Measurements from ENCODE around the gene AIFM2. TPM values are rescaled to one million over a fixed set of nuclear protein-coding genes. Genes with fewer than 3 reads are reported as not detected.
"Not testable (repeated sequence)": the region's sequence is repeated elsewhere in the genome, so short reads cannot be mapped to it uniquely, and the experiment has no call there.

Gene AIFM2
- 1 to 10 TPM; 7.1 TPM for total RNA-seq
- polyA plus RNA-seq (ENCODE audit: insufficient read depth, low read depth, low replicate concordance): 9.7 TPM
- long read RNA-seq, donor 1, transcript AIFM2-201 (9 exons, 3,243 nt): major isoform, 5 of 6 reads
- long read RNA-seq, donor 1, partial matches to known transcripts: 0 of 6 reads
- long read RNA-seq, donor 1, other reads (novel, unspliced or antisense): 0 of 6 reads
- long read RNA-seq, donor 2, partial matches to known transcripts: 0 of 1 reads
- long read RNA-seq, donor 2, other reads (novel, unspliced or antisense): 0 of 1 reads

DNA sequence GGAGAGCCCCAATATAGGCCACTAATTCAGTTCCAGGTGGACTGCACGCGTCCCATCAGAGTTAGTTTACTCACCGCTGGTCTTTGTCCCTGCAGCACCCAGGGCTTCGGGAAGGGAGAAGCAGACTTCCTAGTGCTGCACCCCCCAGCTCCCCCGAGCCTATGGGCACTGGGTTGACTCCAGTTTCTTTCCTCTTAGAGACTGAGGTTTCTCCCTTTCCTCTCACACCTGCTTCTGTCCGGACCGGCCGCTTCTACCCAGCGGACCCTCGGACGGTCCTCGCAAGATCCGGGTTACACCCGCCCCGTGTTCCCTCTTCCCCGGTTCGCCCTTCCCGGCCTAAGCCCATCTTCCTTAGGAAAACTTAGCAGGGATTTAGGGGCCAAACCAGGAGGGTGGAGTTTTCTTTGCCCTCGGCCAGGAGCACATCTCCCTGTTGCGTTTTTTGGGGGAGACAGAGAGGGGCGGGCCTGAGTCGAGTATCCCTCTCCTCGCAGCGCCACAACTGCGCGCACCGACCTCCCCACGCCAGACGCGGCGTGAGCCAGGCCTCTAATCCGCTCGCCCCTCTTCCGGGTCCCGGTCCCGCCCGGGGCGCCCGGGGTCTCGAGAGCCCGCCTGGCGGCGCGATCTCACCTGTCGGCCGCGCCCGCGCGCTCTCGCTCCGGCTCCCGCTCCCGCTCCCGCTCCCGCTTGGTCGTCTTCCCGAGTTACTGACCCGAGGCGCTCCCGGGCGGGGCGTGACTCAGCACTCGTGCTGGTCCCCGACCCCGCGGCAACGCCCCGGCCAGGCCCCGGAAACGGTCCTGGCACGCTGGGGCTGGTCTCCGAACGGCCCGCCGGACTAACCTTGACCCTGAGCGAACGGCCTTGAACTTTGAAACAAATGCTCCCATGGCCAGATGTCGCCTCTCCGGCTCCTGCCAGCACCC, at the start of gene AIFM2:
Gene AIFM2, minus strand, starts transcription at position 728 of the 932 bp plus-strand sequence. CDS start 8,741 bp downstream, outside the sequence.
- 6 to 9% methylated on average over 31 to 80 of the region's 80 CpGs for WGBS, 2 donors
- Histone ChIP-seq H3K27me3 (no peaks in the 10 kb centered on the region), H3K4me1 (peaks cover 6% of the 10 kb centered on the region), H3K27ac (peak within 1 kb of the TSS; percentile 39 to 71), H3K9me3 (no peaks in the 10 kb centered on the region), H3K36me3 (ENCODE audit: low read depth, missing control alignments) (no peaks in the 10 kb centered on the region), H3K4me3 (peak within 1 kb of the TSS; percentile 64 to 84)
- TF ChIP-seq, protein P1, sequence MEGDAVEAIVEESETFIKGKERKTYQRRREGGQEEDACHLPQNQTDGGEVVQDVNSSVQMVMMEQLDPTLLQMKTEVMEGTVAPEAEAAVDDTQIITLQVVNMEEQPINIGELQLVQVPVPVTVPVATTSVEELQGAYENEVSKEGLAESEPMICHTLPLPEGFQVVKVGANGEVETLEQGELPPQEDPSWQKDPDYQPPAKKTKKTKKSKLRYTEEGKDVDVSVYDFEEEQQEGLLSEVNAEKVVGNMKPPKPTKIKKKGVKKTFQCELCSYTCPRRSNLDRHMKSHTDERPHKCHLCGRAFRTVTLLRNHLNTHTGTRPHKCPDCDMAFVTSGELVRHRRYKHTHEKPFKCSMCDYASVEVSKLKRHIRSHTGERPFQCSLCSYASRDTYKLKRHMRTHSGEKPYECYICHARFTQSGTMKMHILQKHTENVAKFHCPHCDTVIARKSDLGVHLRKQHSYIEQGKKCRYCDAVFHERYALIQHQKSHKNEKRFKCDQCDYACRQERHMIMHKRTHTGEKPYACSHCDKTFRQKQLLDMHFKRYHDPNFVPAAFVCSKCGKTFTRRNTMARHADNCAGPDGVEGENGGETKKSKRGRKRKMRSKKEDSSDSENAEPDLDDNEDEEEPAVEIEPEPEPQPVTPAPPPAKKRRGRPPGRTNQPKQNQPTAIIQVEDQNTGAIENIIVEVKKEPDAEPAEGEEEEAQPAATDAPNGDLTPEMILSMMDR (IDR thresholded peaks at IDR 0.05): no peak
- peak; percentile 77 for DNase-seq
- intact Hi-C loops (cut with DNase I; ENCODE audit: low total_unique reads): no loop called here

GRCh38 chr10:70179209-70179608, 46.6 kb upstream of the AIFM2 start:
- H3K27ac ChIP-seq; H3K4me1 ChIP-seq; H3K27me3 ChIP-seq; H3K4me3 ChIP-seq; intact Hi-C loops (cut with DNase I; ENCODE audit: low total_unique reads); DNase-seq; H3K36me3 ChIP-seq (ENCODE audit: low read depth, missing control alignments); H3K9me3 ChIP-seq: not testable (repeated sequence)
- WGBS, 2 donors: 94 to 95% methylated on average over 8 of the region's 8 CpGs

- no peaks in the 10 kb centered on the region for H3K4me1 ChIP-seq
- no peak for TF ChIP-seq POLR2A (IDR thresholded peaks at IDR 0.05)
- TF ChIP-seq, protein P1 (IDR thresholded peaks at IDR 0.05): no peak
- no peaks in the 10 kb centered on the region for H3K9me3 ChIP-seq
- 77 to 84% methylated on average over 4 of the region's 4 CpGs for WGBS, 2 donors
- no peaks in the 10 kb centered on the region for H3K36me3 ChIP-seq (ENCODE audit: low read depth, missing control alignments)
- intact Hi-C loops (cut with DNase I; ENCODE audit: low total_unique reads): no loop called here
- DNase-seq: no peak
- no peak overlapping the region for H3K4me3 ChIP-seq
- H3K27me3 ChIP-seq: no peaks in the 10 kb centered on the region
- no peak overlapping the region for H3K27ac ChIP-seq
Measured at GRCh38 chr10:70178139-70178725, 45.6 kb upstream of the AIFM2 start.

DNA sequence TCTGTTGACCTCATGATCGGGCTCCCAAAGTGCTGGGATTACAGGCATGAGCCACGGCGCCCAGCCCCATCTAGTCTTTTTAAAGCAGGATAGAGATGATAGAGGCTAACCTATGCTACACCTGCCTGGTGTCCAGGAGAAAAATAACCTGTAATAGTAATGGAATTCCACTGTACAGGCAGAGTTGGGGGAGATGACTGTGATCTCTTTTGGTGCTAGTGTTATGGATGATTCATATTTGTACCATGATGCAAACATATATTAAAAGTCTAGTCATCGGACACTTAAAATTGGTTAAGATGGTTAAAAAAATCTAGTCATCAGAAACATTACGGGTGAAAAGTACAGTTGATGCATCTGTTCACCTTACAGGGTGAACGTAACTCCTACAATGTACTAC, 43.8 kb upstream of the AIFM2 start:
- Histone ChIP-seq H3K27ac (no peak overlapping the region), H3K9me3 (no peaks in the 10 kb centered on the region), H3K36me3 (ENCODE audit: low read depth, missing control alignments) (no peaks in the 10 kb centered on the region), H3K27me3 (no peaks in the 10 kb centered on the region), H3K4me3 (no peak overlapping the region), H3K4me1 (no peaks in the 10 kb centered on the region)
- DNase-seq: no peak
- no peak for TF ChIP-seq POLR2A (IDR thresholded peaks at IDR 0.05)
- TF ChIP-seq, protein P1 (IDR thresholded peaks at IDR 0.05): no peak
- intact Hi-C loops (cut with DNase I; ENCODE audit: low total_unique reads): no loop called here
- 70 to 86% methylated on average over 6 of the region's 6 CpGs for WGBS, 2 donors

DNA sequence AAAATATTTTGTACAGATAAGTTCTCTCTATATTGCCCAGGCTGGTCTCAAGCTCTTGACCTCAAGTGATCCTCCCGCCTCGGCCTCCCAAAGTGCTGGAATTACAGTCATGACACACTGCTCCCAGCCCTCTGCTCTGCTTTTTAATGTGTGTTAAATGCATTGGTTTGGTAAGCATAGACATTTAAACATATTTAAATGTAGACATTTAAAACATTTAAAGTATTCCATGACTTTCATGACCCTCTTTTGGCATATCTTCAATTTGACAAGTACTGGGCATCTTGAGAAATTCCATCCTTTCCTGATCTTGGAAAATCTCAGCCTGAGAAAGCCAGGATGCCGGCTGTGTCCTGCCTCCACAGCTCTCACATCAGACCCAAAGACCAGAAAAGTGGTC, 42.9 kb upstream of the AIFM2 start:
- Histone ChIP-seq H3K4me1 (no peaks in the 10 kb centered on the region), H3K27me3 (no peaks in the 10 kb centered on the region), H3K36me3 (ENCODE audit: low read depth, missing control alignments) (no peaks in the 10 kb centered on the region), H3K4me3 (no peak overlapping the region), H3K27ac (no peak overlapping the region), H3K9me3 (no peaks in the 10 kb centered on the region)
- TF ChIP-seq POLR2A (IDR thresholded peaks at IDR 0.05): no peak
- WGBS, 2 donors: 89 to 93% methylated on average over 3 of the region's 3 CpGs
- DNase-seq: no peak
- intact Hi-C loops (cut with DNase I; ENCODE audit: low total_unique reads): no loop called here

Measured in testis (tissue), 5 donors.